Naive thymus-derived CD4-positive, alpha-beta T cell (primary cell): ENCODE data around the gene ATG5. TPM values are rescaled to one million over a fixed set of nuclear protein-coding genes. Genes with fewer than 3 reads are reported as not detected.
A peak's percentile ranks its signal among the peaks of the same experiment; 100 is the strongest.

Experiments
- ATAC-seq: fragments of 150-1000 bp; cut with Tn5 transposase; 2 replicates; pipeline ENCODE4 v1.10.0; 2021; ENCODE audit warnings: mild to moderate bottlenecking, moderate library complexity
- CTCF ChIA-PET: fragments of 350-600 bp; sonication (Branson Sonifier 250); formaldehyde crosslinking; loops from one replicate; lab custom pipeline; 2021; ENCODE audit warnings: antibody characterized with exemption; lab: Charles Lee
- POLR2A ChIA-PET: fragments of 350-600 bp; sonication (Branson Sonifier 250); formaldehyde crosslinking; loops from one replicate; lab custom pipeline; 2021; ENCODE audit warnings: antibody characterized with exemption, inconsistent platforms; lab: Charles Lee
- DNase-seq, 9 donors: peaks; one replicate each; pipeline versions ENCODE4 v3.0.0 to v3.0.0-alpha.2; 2020 to 2022; ENCODE audit warnings: mixed read lengths in 1 of 9
- H3K27ac ChIP-seq: one replicate; pipeline ENCODE4 v1.7.0; 2013; ENCODE audit warnings: mild to moderate bottlenecking, low read depth, low read length, moderate library complexity
- H3K27me3 ChIP-seq, 2 donors: one replicate each; pipeline ENCODE4 v1.7.0; 2013; ENCODE audit warnings: low read length in 2 of 2, mild to moderate bottlenecking in 2 of 2, moderate library complexity in 2 of 2; ENCODE audit not compliant: control insufficient read depth in 2 of 2, insufficient read depth in 2 of 2
- H3K36me3 ChIP-seq, 3 experiments: 1 replicate in 2 of 3; 2 replicates in 1 of 3; pipeline ENCODE4 v1.7.0; 2013; ENCODE audit warnings: low read length in 3 of 3, mild to moderate bottlenecking in 3 of 3, moderate library complexity in 1 of 3; ENCODE audit not compliant: insufficient read depth in 3 of 3, control insufficient read depth in 2 of 3
- H3K4me1 ChIP-seq, 2 donors: one replicate each; pipeline ENCODE4 v1.7.0; 2013; ENCODE audit warnings: low read length in 2 of 2, mild to moderate bottlenecking in 2 of 2, moderate library complexity in 1 of 2; ENCODE audit not compliant: control insufficient read depth in 2 of 2, insufficient read depth in 2 of 2
- H3K4me3 ChIP-seq: 2 replicates; pipeline ENCODE4 v1.7.0; 2013; ENCODE audit warnings: mild to moderate bottlenecking, low read length
- H3K9me3 ChIP-seq, 3 experiments: 1 replicate in 2 of 3; 2 replicates in 1 of 3; pipeline ENCODE4 v1.7.0; 2013; ENCODE audit warnings: low read length in 3 of 3; ENCODE audit not compliant: control insufficient read depth in 2 of 3
- H3K27ac Mint-ChIP-seq, 9 donors: one replicate each; pipeline ENCODE4 v1.8.0; 2020 to 2022; ENCODE audit warnings: mixed read lengths in 9 of 9, mild to moderate bottlenecking in 8 of 9, moderate library complexity in 5 of 9, inconsistent platforms in 2 of 9
- H3K27me3 Mint-ChIP-seq, 5 donors: one replicate each; pipeline ENCODE4 v1.8.0; 2021 to 2022; ENCODE audit warnings: mixed read lengths in 5 of 5, mild to moderate bottlenecking in 1 of 5
- H3K36me3 Mint-ChIP-seq, 5 donors: one replicate each; pipeline ENCODE4 v1.8.0; 2020 to 2022; ENCODE audit warnings: mixed read lengths in 5 of 5, mild to moderate bottlenecking in 3 of 5, inconsistent platforms in 1 of 5
- H3K4me1 Mint-ChIP-seq, 7 donors: one replicate each; pipeline ENCODE4 v1.8.0; 2020 to 2022; ENCODE audit warnings: mixed read lengths in 7 of 7, mild to moderate bottlenecking in 3 of 7, inconsistent platforms in 1 of 7
- H3K4me3 Mint-ChIP-seq, 10 donors: one replicate each; pipeline ENCODE4 v1.8.0; 2020 to 2022; ENCODE audit warnings: mild to moderate bottlenecking in 10 of 10, mixed read lengths in 10 of 10, moderate library complexity in 6 of 10, inconsistent platforms in 2 of 10
- H3K9me3 Mint-ChIP-seq, 11 donors: one replicate each; pipeline ENCODE4 v1.8.0; 2020 to 2022; ENCODE audit warnings: mixed read lengths in 11 of 11, mild to moderate bottlenecking in 4 of 11, inconsistent platforms in 1 of 11, moderate library complexity in 1 of 11
- intact Hi-C, 2 donors: fragments of 100-400 bp; cut with micrococcal nuclease; formaldehyde crosslinking; loops; one replicate each; pipeline ENCODE4 v1.15.1; 2023
- polyA plus RNA-seq, 2 donors: library from polyadenylated mRNA; unstranded; fragments of 300-500 nt; fragmentation: Illumina TruSeq; gene quantifications; one replicate each; pipeline ENCODE4 v1.2.3, GENCODE V29; 2021
- total RNA-seq, 6 experiments: library from RNA in 5 of 6; stranded (reverse) in 5 of 6; gene quantifications; 1 replicate in 5 of 6; 2 replicates in 1 of 6; pipeline ENCODE4 v1.2.3 and lab custom pipeline; 2021 to 2026

ATG5 gene
- total and polyA plus RNA-seq, 7 experiments from 2014 or later = 24.0 to 32.9 (median 28.8) TPM

GRCh38 chr6:106138151-106138550 is 187.4 kb downstream of the ATG5 start:
- intact Hi-C loops = no loop called here
- Histone ChIP-seq H3K4me3 (no peak overlapping the region), H3K36me3 (no peaks in the 10 kb centered on the region), H3K4me1 (peaks cover 20 to 21% of the 10 kb centered on the region in 2 donors), H3K27ac (no peak overlapping the region), H3K27me3 (no peaks in the 10 kb centered on the region), H3K9me3 (no peaks in the 10 kb centered on the region)
- H3K4me1 Mint-ChIP-seq = peaks cover 21 to 49% (median 28%) of the 10 kb centered on the region in 7 donors
- ChIA-PET CTCF (no interaction called here), POLR2A (no interaction called here)
- DNase-seq (no peak), ATAC-seq (no peak)
- H3K4me3 Mint-ChIP-seq = no peak overlapping the region
- H3K27me3 Mint-ChIP-seq = no peaks in the 10 kb centered on the region
- no peaks in the 10 kb centered on the region for H3K9me3 Mint-ChIP-seq
- H3K27ac Mint-ChIP-seq = no peak overlapping the region
- H3K36me3 Mint-ChIP-seq = no peaks in the 10 kb centered on the region

DNA sequence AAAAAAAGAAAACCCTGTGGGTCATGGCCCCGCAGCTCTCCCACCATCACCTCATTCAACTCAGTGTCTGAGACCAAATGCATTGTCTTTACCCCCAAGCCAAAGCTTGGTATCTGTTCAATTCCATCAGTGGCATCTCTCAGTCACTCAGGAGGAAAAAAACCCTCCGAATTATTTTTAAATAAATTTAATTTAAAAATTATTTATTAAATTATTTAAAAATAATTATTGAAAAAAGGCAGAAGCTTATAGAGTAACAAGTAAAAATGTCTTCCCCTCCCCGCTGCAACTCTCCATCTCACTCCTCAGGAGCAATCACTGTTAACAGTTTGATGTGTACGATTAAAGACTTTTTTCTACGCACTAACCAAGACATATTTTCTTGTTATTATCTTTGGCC is 188.7 kb downstream of the ATG5 start:
- Histone ChIP-seq H3K4me1 (peaks cover 7 to 8% of the 10 kb centered on the region in 2 donors), H3K27me3 (no peaks in the 10 kb centered on the region), H3K36me3 (no peaks in the 10 kb centered on the region), H3K9me3 (no peaks in the 10 kb centered on the region), H3K4me3 (no peak overlapping the region), H3K27ac (no peak overlapping the region)
- no peak overlapping the region for H3K4me3 Mint-ChIP-seq
- no peak for DNase-seq
- H3K4me1 Mint-ChIP-seq = peaks cover 11 to 36% (median 15%) of the 10 kb centered on the region in 7 donors
- ATAC-seq = no peak
- POLR2A ChIA-PET = no interaction called here
- peaks cover 0 to 2% (median 0%) of the 10 kb centered on the region in 11 donors for H3K9me3 Mint-ChIP-seq
- H3K27me3 Mint-ChIP-seq = no peaks in the 10 kb centered on the region
- no peak overlapping the region for H3K27ac Mint-ChIP-seq
- CTCF ChIA-PET = no interaction called here
- H3K36me3 Mint-ChIP-seq = no peaks in the 10 kb centered on the region
- intact Hi-C loops = no loop called here

- CTCF ChIA-PET = no interaction called here
- Histone ChIP-seq H3K27me3 (no peaks in the 10 kb centered on the region), H3K9me3 (no peaks in the 10 kb centered on the region), H3K36me3 (no peaks in the 10 kb centered on the region), H3K4me3 (no peak overlapping the region), H3K4me1 (peaks cover 0 to under 1% of the 10 kb centered on the region in 2 donors), H3K27ac (no peak overlapping the region)
- Mint-ChIP-seq H3K27me3 (no peaks in the 10 kb centered on the region), H3K4me3 (no peak overlapping the region), H3K4me1 (peaks cover 5 to 28% (median 7%) of the 10 kb centered on the region in 7 donors), H3K36me3 (no peaks in the 10 kb centered on the region), H3K27ac (no peak overlapping the region), H3K9me3 (peaks cover 0 to 2% (median 0%) of the 10 kb centered on the region in 11 donors)
- DNase-seq (no peak), ATAC-seq (no peak)
- POLR2A ChIA-PET = no interaction called here
- intact Hi-C loops = no loop called here
These were observed 189.5 kb downstream of the ATG5 start for GRCh38 chr6:106135911-106136571.

- Mint-ChIP-seq H3K27ac (peak overlapping the region in 1 of 9 donors; percentile 36), H3K27me3 (no peaks in the 10 kb centered on the region), H3K4me3 (no peak overlapping the region), H3K36me3 (no peaks in the 10 kb centered on the region), H3K9me3 (peaks cover 0 to 2% (median 0%) of the 10 kb centered on the region in 11 donors), H3K4me1 (peaks cover 5 to 25% (median 10%) of the 10 kb centered on the region in 7 donors)
- H3K27ac ChIP-seq = no peak overlapping the region
- no peaks in the 10 kb centered on the region for H3K4me1 ChIP-seq
- POLR2A ChIA-PET = no interaction called here
- CTCF ChIA-PET = no interaction called here
- H3K9me3 ChIP-seq = no peaks in the 10 kb centered on the region
- H3K27me3 ChIP-seq = no peaks in the 10 kb centered on the region
- intact Hi-C loops = no loop called here
- H3K4me3 ChIP-seq = no peak overlapping the region
- no peak for DNase-seq
- ATAC-seq = no peak
- no peaks in the 10 kb centered on the region for H3K36me3 ChIP-seq
These were observed 190.5 kb downstream of the ATG5 start for GRCh38 chr6:106134906-106135634.

Other genes with a start within 250 kb of the ATG5 start
- gene PRDM1, start 239.4 kb downstream of the ATG5 start, total RNA-seq = 10 to 100 TPM in 3 of 5 experiments, 1 to 10 TPM in 2; 2.0 to 64.1 (median 22.6) TPM
- gene PRDM1, start 239.4 kb downstream of the ATG5 start, polyA plus RNA-seq = 1 to 10 TPM; 2.9 to 5.6 TPM
- gene CRYBG1, start 35.0 kb upstream of the ATG5 start, total RNA-seq = 10 to 100 TPM; 18.0 to 39.8 (median 34.6) TPM
- 10 to 100 TPM; 11.3 to 18.3 TPM for gene CRYBG1, start 35.0 kb upstream of the ATG5 start, polyA plus RNA-seq